Measurements from ENCODE around the gene PTPRD.
"Not testable (repeated sequence)": the region's sequence is repeated elsewhere in the genome, so short reads cannot be mapped to it uniquely, and the experiment has no call there.

Gene PTPRD

DNA sequence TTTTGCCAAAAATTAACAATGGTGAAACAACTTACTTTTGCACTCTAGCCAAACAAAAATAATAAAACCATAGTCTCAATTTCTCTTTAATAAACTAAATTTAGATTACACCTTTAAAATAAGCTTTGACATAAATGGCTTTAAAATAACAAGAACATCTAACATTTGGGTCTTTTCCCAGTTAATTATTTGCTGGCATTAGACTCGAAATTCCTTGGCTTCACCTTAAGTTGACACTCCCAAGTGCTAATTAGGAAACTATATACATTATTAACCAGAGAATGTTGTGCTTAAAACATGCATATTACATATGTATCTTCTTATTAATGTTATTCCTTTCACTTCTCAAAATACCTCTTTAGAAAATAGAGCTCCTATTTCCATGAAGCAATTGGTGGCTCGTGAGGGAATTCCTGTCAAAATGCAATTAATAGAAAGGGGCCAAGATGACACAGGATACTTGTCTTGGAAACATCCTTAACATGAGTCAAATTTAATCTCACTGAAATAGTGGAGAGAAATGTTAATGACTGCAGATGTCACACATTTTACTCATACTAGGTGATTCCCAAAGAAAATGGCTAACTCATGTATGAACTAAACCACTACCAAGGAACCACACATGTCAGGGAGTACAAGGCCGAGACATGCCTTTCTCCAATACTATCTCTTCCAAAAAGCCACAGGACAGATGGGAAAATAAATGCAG lies 1880.3 kb downstream of the PTPRD start:
- DNase-seq, result no peak

- no peak for DNase-seq
These were observed 1882.2 kb downstream of the PTPRD start for GRCh38 chr9:8730618-8731017.

DNA sequence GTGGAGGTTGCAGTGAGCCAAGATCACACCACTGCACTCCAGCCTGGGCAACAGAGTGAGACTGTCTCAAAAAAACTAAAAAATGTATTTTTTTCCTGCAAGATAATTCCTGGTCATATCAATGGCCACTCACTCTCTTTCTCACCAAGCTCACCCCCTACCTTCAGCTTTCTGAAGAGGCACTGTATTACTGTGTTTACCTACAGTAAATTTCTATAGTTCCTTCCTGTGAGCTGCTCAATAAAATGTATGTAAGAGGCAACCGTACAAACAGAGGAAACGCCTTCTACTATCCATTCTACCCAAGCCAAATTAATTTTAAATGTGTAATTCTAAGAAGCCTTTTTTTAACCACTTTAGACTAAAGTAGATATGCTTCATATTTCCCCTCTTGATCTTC lies 1883.9 kb downstream of the PTPRD start:
- DNase-seq, result no peak

- DNase-seq, result no peak
These were observed 1885.6 kb downstream of the PTPRD start for GRCh38 chr9:8727191-8727590.

- DNase-seq, result no peak
These were observed 1886.1 kb downstream of the PTPRD start for GRCh38 chr9:8726692-8727091.

GRCh38 chr9:8725635-8726034 lies 1887.2 kb downstream of the PTPRD start:
- DNase-seq, result no peak

DNA sequence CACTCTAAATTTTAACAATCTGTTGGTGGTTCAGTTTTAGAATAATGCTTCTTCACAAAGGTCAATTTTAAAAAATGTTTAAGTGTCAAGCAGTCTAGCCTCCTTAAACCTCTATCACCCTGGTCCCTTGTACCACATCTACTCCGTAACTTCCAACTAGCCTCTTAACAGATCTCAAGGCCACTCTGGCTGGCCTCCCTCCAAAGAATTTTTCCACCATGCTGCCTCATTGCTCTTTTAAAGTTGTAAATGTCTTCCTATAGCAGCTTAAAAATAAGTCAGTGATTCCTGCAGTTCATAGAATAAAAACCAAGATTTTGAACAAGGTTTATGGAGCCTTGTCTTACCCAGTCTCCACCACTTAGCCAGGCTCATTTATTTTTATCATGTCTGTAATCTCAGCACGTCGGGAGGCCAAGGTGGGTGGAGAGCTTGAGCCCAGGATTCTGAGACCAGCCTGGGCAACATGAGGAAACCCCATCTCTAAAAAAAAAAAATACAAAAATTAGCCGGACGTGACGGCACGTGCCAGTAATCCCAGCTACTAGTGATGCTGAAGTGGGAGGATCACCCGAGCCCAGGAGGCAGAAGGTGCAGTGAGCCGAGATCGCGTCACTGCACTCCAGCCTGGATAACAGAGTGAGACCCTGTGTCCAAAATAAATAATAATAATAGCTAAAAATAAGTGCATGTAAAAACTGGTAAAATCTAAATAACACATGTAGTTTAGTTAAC lies 1888.4 kb downstream of the PTPRD start:
- DNase-seq, result no peak

DNA sequence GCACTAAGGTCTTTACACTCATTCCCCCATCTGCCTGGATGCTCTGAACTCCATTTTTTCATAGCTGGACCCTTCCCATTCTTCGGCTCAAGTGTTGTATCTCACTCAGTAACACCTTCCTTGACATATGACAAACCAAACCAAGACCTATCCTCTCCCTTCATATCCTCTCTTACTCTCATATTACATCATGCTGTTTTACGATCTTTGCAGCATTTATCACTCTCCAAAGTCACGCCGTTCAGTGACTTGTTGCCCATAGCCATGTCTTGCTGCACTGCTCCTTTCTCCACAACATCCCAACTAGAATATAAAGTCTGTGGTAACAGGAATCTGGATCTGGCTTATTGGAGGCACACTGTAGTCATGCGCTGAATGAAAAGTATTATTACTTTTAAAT lies 1889.6 kb downstream of the PTPRD start:
- DNase-seq, result no peak

- DNase-seq, result no peak
These were observed 1892.8 kb downstream of the PTPRD start for GRCh38 chr9:8719833-8720486.

- DNase-seq, result no peak
These were observed 1894.6 kb downstream of the PTPRD start for GRCh38 chr9:8718121-8718725.

GRCh38 chr9:8717146-8717545 lies 1895.7 kb downstream of the PTPRD start:
- no peak for DNase-seq

DNA sequence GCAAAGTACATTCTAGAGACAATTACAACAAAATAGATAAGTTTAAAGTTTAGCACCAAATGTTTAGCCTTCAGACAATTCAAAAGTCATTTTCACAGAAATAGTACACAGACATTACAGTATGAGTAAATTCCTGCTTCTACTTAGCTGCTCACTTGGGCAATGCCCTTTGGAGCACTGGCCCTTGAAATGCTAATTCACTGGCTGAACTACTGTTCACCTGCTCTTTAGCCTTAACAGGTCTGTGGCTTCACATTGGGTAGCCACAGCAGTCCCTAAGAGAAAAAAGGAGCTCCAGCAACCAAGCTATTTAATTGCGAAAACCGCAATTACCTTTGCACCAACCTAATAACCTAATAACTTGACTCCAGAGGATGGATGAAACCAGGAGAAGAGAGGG lies 1897.0 kb downstream of the PTPRD start:
- DNase-seq, result no peak

DNA sequence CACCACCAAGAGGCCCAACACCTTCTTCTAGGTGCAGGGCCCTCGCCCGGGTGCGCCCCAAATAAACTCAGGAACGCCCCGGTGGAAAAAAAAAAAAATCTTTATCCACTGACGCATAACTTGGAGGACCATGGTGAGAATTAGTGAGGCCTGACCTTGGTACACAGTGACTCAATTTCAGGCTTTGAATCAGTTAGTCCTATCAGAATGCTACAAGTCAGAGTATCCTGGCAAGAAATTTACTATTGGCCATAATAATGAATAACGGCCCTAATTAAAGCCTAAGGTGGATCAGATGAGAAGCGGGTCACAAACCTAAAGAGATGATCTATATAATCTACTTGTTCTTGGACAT lies 1899.0 kb downstream of the PTPRD start:
- no peak for DNase-seq

- no peak for DNase-seq
These were observed 1899.5 kb downstream of the PTPRD start for GRCh38 chr9:8713149-8713810.

DNA sequence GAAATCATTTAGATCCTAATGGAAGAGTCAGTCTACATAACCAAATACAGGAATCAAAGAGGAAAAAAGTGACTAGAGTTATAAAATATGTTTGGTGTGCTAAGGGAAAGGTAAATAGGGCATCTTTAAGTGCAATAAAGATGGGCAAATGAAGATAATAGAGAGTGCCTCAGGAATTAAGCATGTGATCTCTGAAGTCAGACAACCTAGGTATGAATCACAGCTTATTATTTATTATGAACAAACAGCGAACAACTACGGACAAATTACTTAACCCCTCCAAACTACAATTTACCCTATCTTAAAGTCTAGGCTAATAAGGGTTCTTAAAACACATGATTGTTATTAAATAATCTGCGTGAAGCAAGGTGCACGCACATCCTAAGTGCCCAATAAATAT lies 1903.1 kb downstream of the PTPRD start:
- no peak for DNase-seq

- no peak for DNase-seq
These were observed 1904.1 kb downstream of the PTPRD start for GRCh38 chr9:8708728-8709127.

- no peak for DNase-seq
These were observed 1905.8 kb downstream of the PTPRD start for GRCh38 chr9:8706998-8707397.

DNA sequence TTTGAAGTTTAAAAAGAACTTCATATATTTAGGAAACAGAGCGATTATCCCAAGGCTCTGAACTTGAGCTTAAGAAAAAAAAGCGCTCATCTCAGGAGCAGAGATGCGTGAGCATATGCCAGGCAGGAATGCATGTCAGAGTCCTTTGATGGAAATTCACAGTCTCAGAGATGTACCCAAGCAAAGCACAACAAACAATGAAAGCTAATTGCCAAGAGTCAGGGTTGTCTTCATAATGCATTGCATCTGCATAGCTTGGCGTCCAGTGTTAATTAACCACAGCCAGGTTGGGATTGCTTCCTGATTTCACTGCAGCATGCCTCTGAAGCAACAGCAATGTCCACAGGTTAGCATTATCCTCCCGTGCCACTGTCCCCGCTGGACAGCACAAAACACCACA lies 1906.3 kb downstream of the PTPRD start:
- no peak for DNase-seq

GRCh38 chr9:8705861-8706260 lies 1906.9 kb downstream of the PTPRD start:
- DNase-seq, result no peak

GRCh38 chr9:8703904-8704303 lies 1908.9 kb downstream of the PTPRD start:
- DNase-seq, result no peak

GRCh38 chr9:8701904-8702303 lies 1910.9 kb downstream of the PTPRD start:
- no peak for DNase-seq

DNA sequence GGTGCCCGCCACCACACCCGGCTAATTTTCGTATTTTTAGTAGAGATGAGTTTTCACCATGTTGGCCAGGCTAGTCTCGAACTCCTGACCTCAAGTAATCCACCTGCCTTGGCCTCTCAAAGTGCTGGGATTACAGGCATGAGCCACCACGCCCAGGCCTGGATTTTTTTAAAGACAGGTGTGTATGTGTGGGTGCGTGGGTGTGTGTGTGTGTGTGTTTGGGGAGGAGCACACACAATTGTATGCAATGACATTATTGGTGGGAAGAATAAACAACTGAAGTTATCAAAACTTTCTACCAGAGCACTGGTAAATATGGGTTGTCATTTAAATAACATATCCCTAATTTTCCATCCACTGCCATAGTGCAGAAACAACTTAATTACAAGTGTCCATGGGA lies 1915.2 kb downstream of the PTPRD start:
- not testable (repeated sequence) for DNase-seq

GRCh38 chr9:8696516-8696915 lies 1916.3 kb downstream of the PTPRD start:
- no peak for DNase-seq
